HFFc6 (cell line): ENCODE measurements around the gene TRIP10. TPM values are rescaled to one million over a fixed set of nuclear protein-coding genes. Genes with fewer than 3 reads are reported as not detected.

Experiments
- DNase-seq: peaks from one replicate; pipeline ENCODE4 v3.0.0-alpha.2; 2018
- H3K27ac Mint-ChIP-seq: 2 replicates; pipeline ENCODE4 v1.8.0; 2020; ENCODE audit warnings: mild to moderate bottlenecking, mixed read lengths
- H3K27me3 Mint-ChIP-seq: 2 replicates; pipeline ENCODE4 v1.8.0; 2021; ENCODE audit warnings: mild to moderate bottlenecking, moderate library complexity, mixed read lengths; ENCODE audit not compliant: insufficient read depth
- H3K36me3 Mint-ChIP-seq: 2 replicates; pipeline ENCODE4 v1.8.0; 2021; ENCODE audit warnings: low read depth, mixed read lengths
- H3K4me1 Mint-ChIP-seq: 2 replicates; pipeline ENCODE4 v1.8.0; 2020; ENCODE audit warnings: low read depth, mixed read lengths
- H3K4me3 Mint-ChIP-seq: 2 replicates; pipeline ENCODE4 v1.8.0; 2020; ENCODE audit warnings: mild to moderate bottlenecking, moderate library complexity, mixed read lengths
- H3K9me3 Mint-ChIP-seq: 2 replicates; pipeline ENCODE4 v1.8.0; 2020; ENCODE audit warnings: mild to moderate bottlenecking, mixed read lengths
- total RNA-seq, 6 experiments: library from RNA; stranded (reverse); fragmentation: NEBNext Ultra II Directional; extraction: Animal tissue kit (Norgen Biotek cat#: 25700); gene quantifications; 2 replicates in 1 of 6; 3 replicates in 5 of 6; pipeline ENCODE4 v1.2.3, GENCODE V29; 2021
- TF ChIP-seq, protein P1 (sequence below): fragments of 200-600 bp; sonication (generic); IDR thresholded peaks from 2 replicates; pipeline ENCODE4 v1.5.0; 2021; ENCODE audit warnings: antibody characterized with exemption, mild to moderate bottlenecking

TRIP10 gene
- total RNA-seq, 6 experiments from 2014 or later: 46.1 to 53.3 (median 48.8) TPM

DNA sequence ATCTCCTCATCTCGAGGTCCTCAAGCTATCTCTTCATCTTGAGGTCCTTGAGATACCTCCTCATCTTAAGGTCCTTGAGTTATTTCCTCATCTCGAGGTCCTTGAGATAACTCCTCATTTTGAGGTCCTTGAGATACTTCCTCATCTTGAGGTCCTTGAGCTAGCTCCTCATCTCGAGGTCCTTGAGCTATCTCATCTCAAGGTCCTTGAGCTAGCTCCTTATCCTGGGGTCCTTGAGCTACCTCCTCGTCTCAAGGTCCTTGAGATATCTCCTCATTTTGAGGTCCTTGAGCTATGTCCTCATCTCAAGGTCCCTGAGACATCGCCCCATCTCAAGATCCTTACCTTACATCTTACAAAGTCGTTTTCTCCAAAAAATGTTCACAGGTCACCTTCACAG lies 51.8 kb downstream of the TRIP10 start:
- H3K9me3 Mint-ChIP-seq: peaks cover 15% of the 10 kb centered on the region
- no peak overlapping the region for H3K27ac Mint-ChIP-seq
- no peak overlapping the region for H3K4me3 Mint-ChIP-seq
- no peak for DNase-seq
- TF ChIP-seq, protein P1, sequence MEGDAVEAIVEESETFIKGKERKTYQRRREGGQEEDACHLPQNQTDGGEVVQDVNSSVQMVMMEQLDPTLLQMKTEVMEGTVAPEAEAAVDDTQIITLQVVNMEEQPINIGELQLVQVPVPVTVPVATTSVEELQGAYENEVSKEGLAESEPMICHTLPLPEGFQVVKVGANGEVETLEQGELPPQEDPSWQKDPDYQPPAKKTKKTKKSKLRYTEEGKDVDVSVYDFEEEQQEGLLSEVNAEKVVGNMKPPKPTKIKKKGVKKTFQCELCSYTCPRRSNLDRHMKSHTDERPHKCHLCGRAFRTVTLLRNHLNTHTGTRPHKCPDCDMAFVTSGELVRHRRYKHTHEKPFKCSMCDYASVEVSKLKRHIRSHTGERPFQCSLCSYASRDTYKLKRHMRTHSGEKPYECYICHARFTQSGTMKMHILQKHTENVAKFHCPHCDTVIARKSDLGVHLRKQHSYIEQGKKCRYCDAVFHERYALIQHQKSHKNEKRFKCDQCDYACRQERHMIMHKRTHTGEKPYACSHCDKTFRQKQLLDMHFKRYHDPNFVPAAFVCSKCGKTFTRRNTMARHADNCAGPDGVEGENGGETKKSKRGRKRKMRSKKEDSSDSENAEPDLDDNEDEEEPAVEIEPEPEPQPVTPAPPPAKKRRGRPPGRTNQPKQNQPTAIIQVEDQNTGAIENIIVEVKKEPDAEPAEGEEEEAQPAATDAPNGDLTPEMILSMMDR: no peak
- H3K36me3 Mint-ChIP-seq: no peaks in the 10 kb centered on the region
- no peaks in the 10 kb centered on the region for H3K4me1 Mint-ChIP-seq
- H3K27me3 Mint-ChIP-seq: peaks cover 11% of the 10 kb centered on the region

GRCh38 chr19:6793411-6793810 lies 53.9 kb downstream of the TRIP10 start:
- no peak overlapping the region for H3K4me3 Mint-ChIP-seq
- no peak overlapping the region for H3K27ac Mint-ChIP-seq
- DNase-seq: no peak
- H3K9me3 Mint-ChIP-seq: peaks cover 15% of the 10 kb centered on the region
- TF ChIP-seq, protein P1: no peak
- peaks cover 16% of the 10 kb centered on the region for H3K27me3 Mint-ChIP-seq
- no peaks in the 10 kb centered on the region for H3K4me1 Mint-ChIP-seq
- H3K36me3 Mint-ChIP-seq: no peaks in the 10 kb centered on the region

DNA sequence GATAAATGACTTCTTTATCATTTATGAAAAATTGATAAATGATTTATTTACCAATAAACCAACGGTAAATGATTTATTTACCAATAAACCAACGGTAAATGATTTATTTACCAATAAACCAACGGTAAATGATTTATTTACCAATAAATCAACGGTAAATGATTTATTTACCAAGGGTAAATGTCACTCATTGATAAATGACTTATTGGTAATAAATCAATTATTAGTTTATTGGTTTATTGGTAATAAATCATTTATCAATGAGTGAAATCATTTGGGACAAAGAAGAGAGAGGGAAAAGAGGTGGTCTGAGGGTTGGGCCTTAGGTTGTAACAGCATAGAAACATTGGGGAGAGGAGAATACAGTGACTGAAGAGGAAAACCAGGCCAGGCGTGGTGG lies 54.5 kb downstream of the TRIP10 start:
- no peak for DNase-seq
- Mint-ChIP-seq H3K4me1 (no peaks in the 10 kb centered on the region), H3K4me3 (no peak overlapping the region), H3K27ac (no peak overlapping the region), H3K9me3 (peaks cover 15% of the 10 kb centered on the region), H3K36me3 (no peaks in the 10 kb centered on the region), H3K27me3 (peaks cover 11% of the 10 kb centered on the region)
- TF ChIP-seq, protein P1: no peak

GRCh38 chr19:6794686-6795431 lies 55.4 kb downstream of the TRIP10 start:
- Mint-ChIP-seq H3K4me1 (no peaks in the 10 kb centered on the region), H3K9me3 (peaks cover 15% of the 10 kb centered on the region), H3K27ac (no peak overlapping the region), H3K36me3 (no peaks in the 10 kb centered on the region), H3K27me3 (peaks cover 11% of the 10 kb centered on the region), H3K4me3 (no peak overlapping the region)
- TF ChIP-seq, protein P1: no peak
- no peak for DNase-seq

DNA sequence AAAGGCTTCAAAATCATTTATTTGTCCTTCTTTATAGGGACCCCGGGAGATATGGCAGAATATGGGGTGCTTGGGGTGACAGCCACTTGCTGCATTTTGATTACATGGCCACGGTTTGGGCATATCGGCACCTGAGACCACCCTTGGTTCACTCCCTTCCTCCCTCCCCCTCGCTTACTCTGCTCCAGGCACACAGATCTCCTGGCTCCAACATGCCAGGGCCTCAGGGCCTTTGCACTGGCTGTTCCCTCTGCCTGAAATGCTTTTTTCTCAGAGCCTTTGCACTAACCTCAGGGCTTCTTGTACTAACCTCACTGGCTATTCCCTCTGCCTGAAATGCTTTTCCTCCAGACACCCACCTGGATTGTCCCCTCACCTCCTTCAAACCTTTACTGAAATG lies 56.8 kb downstream of the TRIP10 start:
- Mint-ChIP-seq H3K4me3 (no peak overlapping the region), H3K9me3 (peaks cover 15% of the 10 kb centered on the region), H3K4me1 (peaks cover 7% of the 10 kb centered on the region), H3K36me3 (no peaks in the 10 kb centered on the region), H3K27ac (no peak overlapping the region), H3K27me3 (peaks cover 13% of the 10 kb centered on the region)
- TF ChIP-seq, protein P1: no peak
- no peak for DNase-seq
